K562 (cell line): Measurements from ENCODE around the gene ANO7. TPM values are rescaled to one million over a fixed set of nuclear protein-coding genes. Genes with fewer than 3 reads are reported as not detected.

Experiments
- ARNT ChIP-seq, 2 experiments: fragments of 450-650 bp; IDR thresholded peaks; 2 replicates each; pipeline ENCODE4 v1.6.1; 2016; ENCODE audit warnings: mild to moderate bottlenecking in 1 of 2
- CHD4 ChIP-seq: fragments of 200-600 bp; sonication (generic); IDR thresholded peaks from 3 replicates; pipeline ENCODE4 v1.6.1; 2012; ENCODE audit warnings: low read depth, mild to moderate bottlenecking, mixed read lengths, low read length, inconsistent platforms; ENCODE audit not compliant: insufficient read depth, insufficient replicate concordance, poor library complexity, severe bottlenecking
- DDX20 ChIP-seq: fragments of 450-650 bp; IDR thresholded peaks from 2 replicates; pipeline ENCODE4 v1.6.1; 2016; ENCODE audit warnings: missing genetic modification characterization, low read depth, mild to moderate bottlenecking, missing compliant biosample characterization, moderate library complexity
- HDAC6 ChIP-seq: IDR thresholded peaks from 2 replicates; pipeline ENCODE4 v1.6.1; 2012; ENCODE audit warnings: low read depth, mild to moderate bottlenecking, control low read depth, inconsistent platforms, low read length, moderate library complexity
- NUFIP1 ChIP-seq: fragments of 450-650 bp; IDR thresholded peaks from 2 replicates; pipeline ENCODE4 v1.6.1; 2018; ENCODE audit not compliant: partially characterized antibody
- RBBP5 ChIP-seq: fragments of 200-600 bp; sonication (generic); IDR thresholded peaks from 2 replicates; pipeline ENCODE4 v1.6.1; 2012; ENCODE audit warnings: borderline replicate concordance, mild to moderate bottlenecking, low read length, control low read depth, inconsistent platforms; ENCODE audit not compliant: insufficient read depth, poor library complexity, severe bottlenecking
- RBM17 ChIP-seq: fragments of 200-400 bp; formaldehyde crosslinking; IDR thresholded peaks from 2 replicates; pipeline ENCODE4 v1.6.1; 2017; ENCODE audit warnings: low read depth, mild to moderate bottlenecking, low read length, borderline replicate concordance
- RCOR1 ChIP-seq, 2 experiments: IDR thresholded peaks; 2 replicates each; pipeline ENCODE4 v1.6.1; 2012; ENCODE audit warnings: low read depth in 2 of 2, low read length in 2 of 2, borderline replicate concordance in 1 of 2, improper control_type of control experiment in 1 of 2
- ZBED1 ChIP-seq: IDR thresholded peaks from 2 replicates; pipeline ENCODE4 v1.6.1; 2014
- ZNF24 ChIP-seq: fragments of 450-650 bp; IDR thresholded peaks from 2 replicates; pipeline ENCODE4 v1.6.1; 2016
- ZNF707 ChIP-seq: fragments of 250-450 bp; sonication (Bioruptor Pico); conservative IDR thresholded peaks from 2 replicates; pipeline ENCODE4 v1.8.0; 2022; ENCODE audit warnings: inconsistent platforms, mild to moderate bottlenecking, moderate library complexity
- polyA plus RNA-seq, 8 experiments: library from polyadenylated mRNA; depleted of rRNA in 4 of 8; stranded (reverse) in 5 of 8; unstranded in 3 of 8; fragments of >200 nt; fragmentation: Nextera tagmentation in 2 of 8; fragmentation: Illumina TruSeq in 1 of 8; extraction: Ambion mirVana in 2 of 8; extraction: Trizol in 1 of 8; gene quantifications; 2 replicates each; pipeline versions ENCODE4 v1.2.1 to v1.2.3, GENCODE V29; 2011 to 2014; ENCODE audit warnings: inconsistent platforms in 1 of 8, missing spikeins in 1 of 8
- total RNA-seq, 7 experiments: library from RNA; depleted of rRNA in 6 of 7; stranded (reverse); fragments of >200 nt in 6 of 7; fragmentation: Illumina TruSeq in 2 of 7; extraction: Trizol in 2 of 7; gene quantifications; 2 replicates each; pipeline versions ENCODE4 v1.2.1 to v1.2.3, GENCODE V29; 2011 to 2021; ENCODE audit warnings: low replicate concordance in 1 of 7
- TF ChIP-seq, protein P1 (sequence below): sonication (generic); formaldehyde crosslinking; IDR thresholded peaks from 2 replicates; pipeline ENCODE4 v1.8.0; 2022; ENCODE audit warnings: missing genetic modification reagents, mild to moderate bottlenecking, borderline replicate concordance
- TF ChIP-seq, protein P2 (sequence below): sonication (generic); formaldehyde crosslinking; IDR thresholded peaks from 2 replicates; pipeline ENCODE4 v1.8.0; 2023; ENCODE audit warnings: mild to moderate bottlenecking, missing genetic modification reagents
- TF ChIP-seq, protein P3 (sequence below): fragments of 450-650 bp; IDR thresholded peaks from 2 replicates; pipeline ENCODE4 v1.6.1; 2016; ENCODE audit warnings: antibody characterized with exemption
- TF ChIP-seq, protein P4 (sequence below), 2 experiments: IDR thresholded peaks in 1 of 2; conservative IDR thresholded peaks in 1 of 2; 2 replicates each; pipeline ENCODE4 v1.6.1; 2016; ENCODE audit warnings: low read depth in 2 of 2, mild to moderate bottlenecking in 1 of 2, missing compliant biosample characterization in 1 of 2, missing genetic modification characterization in 1 of 2, moderate library complexity in 1 of 2
- TF ChIP-seq, protein P5 (sequence below), 3 experiments: fragments of 200-800 bp in 1 of 3; sonication (Bioruptor generic) in 1 of 3; sonication (generic) in 1 of 3; formaldehyde crosslinking in 1 of 3; IDR thresholded peaks; 2 replicates each; pipeline versions ENCODE4 v1.6.1 to v1.8.0; 2016 to 2022; ENCODE audit warnings: mild to moderate bottlenecking in 2 of 3, missing compliant biosample characterization in 2 of 3, missing genetic modification characterization in 2 of 3, missing genetic modification reagents in 1 of 3

Gene ANO7
- total and polyA plus RNA-seq, 9 of the 15 experiments (the other 6 are each of a cell fraction or from before 2014, with no cell fraction given): 0.28 to 5.1 (median 1.1) TPM

DNA sequence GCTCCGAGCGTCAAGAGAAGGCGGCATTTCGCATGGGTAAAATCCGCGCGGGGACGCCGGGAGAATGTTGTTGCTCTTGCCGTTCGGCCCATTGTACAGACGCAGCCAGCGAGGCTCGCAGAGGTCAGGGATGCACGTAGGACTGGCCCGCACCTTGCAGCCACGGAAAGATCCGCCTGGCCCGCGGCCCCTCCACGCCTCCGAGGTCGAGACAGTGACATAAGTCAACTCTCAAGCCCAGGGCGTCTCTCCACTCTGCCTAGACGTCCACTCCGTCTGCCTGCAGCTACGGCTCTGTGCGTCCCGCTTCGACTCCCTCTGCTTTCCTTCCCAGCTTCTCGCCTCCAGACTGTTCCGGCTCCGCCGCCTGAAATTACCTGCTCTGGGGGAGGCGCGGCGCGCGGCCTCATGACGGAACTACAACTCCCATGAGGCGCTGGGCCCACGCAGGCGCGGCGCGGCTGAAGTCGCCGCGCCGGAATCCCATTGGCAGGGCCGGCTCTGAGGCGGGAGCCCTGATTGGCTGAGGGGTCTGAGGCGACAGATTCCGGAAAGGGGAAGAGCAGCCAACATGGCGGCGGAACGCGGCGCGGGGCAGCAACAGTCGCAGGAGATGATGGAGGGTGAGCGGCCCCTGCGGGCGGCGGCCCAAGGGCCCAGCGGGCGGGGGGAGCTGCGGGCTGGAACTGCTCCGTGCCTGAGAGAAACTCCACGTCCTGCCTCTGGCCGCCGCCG is 38.4 kb upstream of the ANO7 start, which contains the start of gene PPP1R7 (continued):
- TF ChIP-seq, protein P1, sequence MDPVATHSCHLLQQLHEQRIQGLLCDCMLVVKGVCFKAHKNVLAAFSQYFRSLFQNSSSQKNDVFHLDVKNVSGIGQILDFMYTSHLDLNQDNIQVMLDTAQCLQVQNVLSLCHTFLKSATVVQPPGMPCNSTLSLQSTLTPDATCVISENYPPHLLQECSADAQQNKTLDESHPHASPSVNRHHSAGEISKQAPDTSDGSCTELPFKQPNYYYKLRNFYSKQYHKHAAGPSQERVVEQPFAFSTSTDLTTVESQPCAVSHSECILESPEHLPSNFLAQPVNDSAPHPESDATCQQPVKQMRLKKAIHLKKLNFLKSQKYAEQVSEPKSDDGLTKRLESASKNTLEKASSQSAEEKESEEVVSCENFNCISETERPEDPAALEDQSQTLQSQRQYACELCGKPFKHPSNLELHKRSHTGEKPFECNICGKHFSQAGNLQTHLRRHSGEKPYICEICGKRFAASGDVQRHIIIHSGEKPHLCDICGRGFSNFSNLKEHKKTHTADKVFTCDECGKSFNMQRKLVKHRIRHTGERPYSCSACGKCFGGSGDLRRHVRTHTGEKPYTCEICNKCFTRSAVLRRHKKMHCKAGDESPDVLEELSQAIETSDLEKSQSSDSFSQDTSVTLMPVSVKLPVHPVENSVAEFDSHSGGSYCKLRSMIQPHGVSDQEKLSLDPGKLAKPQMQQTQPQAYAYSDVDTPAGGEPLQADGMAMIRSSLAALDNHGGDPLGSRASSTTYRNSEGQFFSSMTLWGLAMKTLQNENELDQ (CRISPR knock-in tag): no peak
- TF ChIP-seq RBM17 (no peak), ZBED1 (no peak), ARNT (IDR thresholded peaks at IDR 0.05) (no peak), ZNF24 (no peak), RCOR1 (IDR thresholded peaks at IDR 0.05; ENCODE audit: borderline replicate concordance in 1 of 2, low read depth in 2 of 2, low read length in 2 of 2) (peak in 1 of 2 experiments; percentile 52; a peak in 1 of 4 replicates), RBBP5 (peak; percentile 77), ZNF707 (no peak), DDX20 (tag) (no peak), CHD4 (no peak), HDAC6 (no peak), NUFIP1 (no peak)
- TF ChIP-seq, protein P2, sequence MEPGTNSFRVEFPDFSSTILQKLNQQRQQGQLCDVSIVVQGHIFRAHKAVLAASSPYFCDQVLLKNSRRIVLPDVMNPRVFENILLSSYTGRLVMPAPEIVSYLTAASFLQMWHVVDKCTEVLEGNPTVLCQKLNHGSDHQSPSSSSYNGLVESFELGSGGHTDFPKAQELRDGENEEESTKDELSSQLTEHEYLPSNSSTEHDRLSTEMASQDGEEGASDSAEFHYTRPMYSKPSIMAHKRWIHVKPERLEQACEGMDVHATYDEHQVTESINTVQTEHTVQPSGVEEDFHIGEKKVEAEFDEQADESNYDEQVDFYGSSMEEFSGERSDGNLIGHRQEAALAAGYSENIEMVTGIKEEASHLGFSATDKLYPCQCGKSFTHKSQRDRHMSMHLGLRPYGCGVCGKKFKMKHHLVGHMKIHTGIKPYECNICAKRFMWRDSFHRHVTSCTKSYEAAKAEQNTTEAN (CRISPR knock-in tag): no peak
- TF ChIP-seq, protein P3, sequence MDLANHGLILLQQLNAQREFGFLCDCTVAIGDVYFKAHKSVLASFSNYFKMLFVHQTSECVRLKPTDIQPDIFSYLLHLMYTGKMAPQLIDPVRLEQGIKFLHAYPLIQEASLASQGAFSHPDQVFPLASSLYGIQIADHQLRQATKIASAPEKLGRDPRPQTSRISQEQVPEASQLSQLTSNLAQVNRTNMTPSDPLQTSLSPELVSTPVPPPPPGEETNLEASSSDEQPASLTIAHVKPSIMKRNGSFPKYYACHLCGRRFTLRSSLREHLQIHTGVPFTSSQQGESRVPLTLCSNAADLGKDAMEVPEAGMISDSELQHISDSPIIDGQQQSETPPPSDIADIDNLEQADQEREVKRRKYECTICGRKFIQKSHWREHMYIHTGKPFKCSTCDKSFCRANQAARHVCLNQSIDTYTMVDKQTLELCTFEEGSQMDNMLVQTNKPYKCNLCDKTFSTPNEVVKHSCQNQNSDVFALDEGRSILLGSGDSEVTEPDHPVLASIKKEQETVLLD: peak; percentile 61; the same call in 1 of the 2 replicates
- TF ChIP-seq, protein P4, sequence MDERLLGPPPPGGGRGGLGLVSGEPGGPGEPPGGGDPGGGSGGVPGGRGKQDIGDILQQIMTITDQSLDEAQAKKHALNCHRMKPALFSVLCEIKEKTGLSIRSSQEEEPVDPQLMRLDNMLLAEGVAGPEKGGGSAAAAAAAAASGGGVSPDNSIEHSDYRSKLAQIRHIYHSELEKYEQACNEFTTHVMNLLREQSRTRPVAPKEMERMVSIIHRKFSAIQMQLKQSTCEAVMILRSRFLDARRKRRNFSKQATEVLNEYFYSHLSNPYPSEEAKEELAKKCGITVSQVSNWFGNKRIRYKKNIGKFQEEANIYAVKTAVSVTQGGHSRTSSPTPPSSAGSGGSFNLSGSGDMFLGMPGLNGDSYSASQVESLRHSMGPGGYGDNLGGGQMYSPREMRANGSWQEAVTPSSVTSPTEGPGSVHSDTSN (CRISPR knock-in tag; IDR thresholded peaks at IDR 0.05; ENCODE audit: low read depth): no peak
- TF ChIP-seq, protein P4 (tag; conservative IDR thresholded peaks at IDR 0.05; ENCODE audit: low read depth): no peak
- TF ChIP-seq, protein P5, sequence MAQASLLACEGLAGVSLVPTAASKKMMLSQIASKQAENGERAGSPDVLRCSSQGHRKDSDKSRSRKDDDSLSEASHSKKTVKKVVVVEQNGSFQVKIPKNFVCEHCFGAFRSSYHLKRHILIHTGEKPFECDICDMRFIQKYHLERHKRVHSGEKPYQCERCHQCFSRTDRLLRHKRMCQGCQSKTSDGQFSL (CRISPR knock-in tag; IDR thresholded peaks at IDR 0.05): no peak
- TF ChIP-seq, protein P5 (tag; IDR thresholded peaks at IDR 0.05): no peak
